Right ventricle myocardium superior (tissue), 1 donor: Measurements from ENCODE around the gene KDM5B. TPM values are rescaled to one million over a fixed set of nuclear protein-coding genes. Genes with fewer than 3 reads are reported as not detected.
"Not testable (repeated sequence)": the region's sequence is repeated elsewhere in the genome, so short reads cannot be mapped to it uniquely, and the experiment has no call there.

Experiments
- ATAC-seq: fragments of 200-7000 bp; cut with Tn5 transposase; one replicate; pipeline ENCODE4 v1.9.1; 2020; ENCODE audit warnings: mild to moderate bottlenecking; ENCODE audit not compliant: poor library complexity
- DNase-seq: peaks from one replicate; pipeline ENCODE4 v3.0.0-alpha.2; 2020
- intact Hi-C: fragments of 100-400 bp; cut with DNase I; formaldehyde crosslinking; loops from one replicate; pipeline ENCODE4 v1.11.2; 2022
- total RNA-seq: library from RNA; stranded (reverse); fragmentation: NEBNext Ultra II Directional; extraction: Animal tissue kit (Norgen Biotek cat#: 25700); gene quantifications from one replicate; pipeline ENCODE4 v1.2.1, GENCODE V29; 2021
- donor health status: DM: no; HTN: yes; CAD: no; lungs with severe emphysema.

The KDM5B gene
- total RNA-seq, 1 donor from 2014 or later, result 11.9 TPM

- intact Hi-C loops, result loop anchor here (10.0 kb wide), 1 partner anchor 252 kb away; no protein-coding TSS in a partner anchor
- ATAC-seq (no peak), DNase-seq (no peak)
Observed at GRCh38 chr1:202742496-202742895, 65.7 kb downstream of the KDM5B start.

- no peak for ATAC-seq
- intact Hi-C loops, result no loop called here
Observed at GRCh38 chr1:202733251-202733650, 75.0 kb downstream of the KDM5B start.

GRCh38 chr1:202728951-202729350, 79.3 kb downstream of the KDM5B start:
- ATAC-seq (no peak), DNase-seq (no peak)
- intact Hi-C loops, result no loop called here

More at GRCh38 chr1:202733251-202733650, 75.0 kb downstream of the KDM5B start:
- DNase-seq, result no peak

- intact Hi-C loops, result no loop called here
Observed at GRCh38 chr1:202725526-202725925, 82.7 kb downstream of the KDM5B start.

GRCh38 chr1:202723708-202724107, 84.5 kb downstream of the KDM5B start:
- no peak for ATAC-seq
- no peak for DNase-seq
- intact Hi-C loops, result no loop called here

More at GRCh38 chr1:202725526-202725925, 82.7 kb downstream of the KDM5B start:
- no peak for ATAC-seq
- no peak for DNase-seq

GRCh38 chr1:202723046-202723445, 85.2 kb downstream of the KDM5B start:
- ATAC-seq, intact Hi-C loops, DNase-seq: not testable (repeated sequence)

GRCh38 chr1:202716654-202717053, 91.6 kb downstream of the KDM5B start:
- ATAC-seq, result no peak
- no peak for DNase-seq
- intact Hi-C loops, result loop anchor here (5.0 to 10.0 kb wide), 2 partner anchors 372 to 529 kb away; partner anchors contain the start of genes PPP1R12B and UBE2T

GRCh38 chr1:202714202-202714601, 94.0 kb downstream of the KDM5B start:
- intact Hi-C loops, result loop anchor here (10.0 kb wide), 1 partner anchor 369 kb away; the partner anchor contains the start of genes PPP1R12B and UBE2T
- DNase-seq, ATAC-seq: not testable (repeated sequence)

GRCh38 chr1:202713110-202713509, 95.1 kb downstream of the KDM5B start:
- no peak for ATAC-seq
- DNase-seq, result no peak
- intact Hi-C loops, result loop anchor here (10.0 kb wide), 1 partner anchor 368 kb away; the partner anchor contains the start of genes PPP1R12B and UBE2T

- DNase-seq (no peak), ATAC-seq (no peak)
- intact Hi-C loops, result loop anchor here (10.0 kb wide), 1 partner anchor 367 kb away; the partner anchor contains the start of genes PPP1R12B and UBE2T
Observed at GRCh38 chr1:202711949-202712635, 96.1 kb downstream of the KDM5B start.

- intact Hi-C loops, result loop anchor here (10.0 kb wide), 1 partner anchor 366 kb away; the partner anchor contains the start of genes PPP1R12B and UBE2T
- DNase-seq, result no peak
- peak; percentile 62 for ATAC-seq
Observed at GRCh38 chr1:202710070-202711045, 97.9 kb downstream of the KDM5B start, which contains the start of gene SYT2. SYT2 (minus strand) TSS chr1:202710454; CDS start chr1:202605772, 104,682 bp downstream.

GRCh38 chr1:202709276-202710041, 98.8 kb downstream of the KDM5B start:
- DNase-seq (no peak), ATAC-seq (no peak)
- intact Hi-C loops, result loop anchor here (10.0 kb wide), 1 partner anchor 365 kb away; the partner anchor contains the start of genes PPP1R12B and UBE2T

- intact Hi-C loops, result no loop called here
- no peak for ATAC-seq
- DNase-seq, result no peak
Observed at GRCh38 chr1:202708456-202709275, 99.6 kb downstream of the KDM5B start.

GRCh38 chr1:202706851-202707250, 101.4 kb downstream of the KDM5B start:
- DNase-seq (no peak), ATAC-seq (no peak)
- intact Hi-C loops, result no loop called here

GRCh38 chr1:202704601-202705000, 103.6 kb downstream of the KDM5B start:
- no peak for DNase-seq
- ATAC-seq, result no peak
- intact Hi-C loops, result no loop called here

GRCh38 chr1:202703191-202703590, 105.0 kb downstream of the KDM5B start:
- intact Hi-C loops, result no loop called here
- no peak for DNase-seq
- ATAC-seq, result no peak

- ATAC-seq (no peak), DNase-seq (no peak)
- intact Hi-C loops, result no loop called here
Observed at GRCh38 chr1:202702088-202702487, 106.1 kb downstream of the KDM5B start.
